WI38 (cell line): Measurements from ENCODE around the gene HYLS1.

ENCODE experiments used
- H3K4me3 ChIP-seq: 2 replicates; pipeline ENCODE4 v1.5.1; 2011; ENCODE audit warnings: low read depth, mild to moderate bottlenecking, control low read depth, low read length
- CTCF ChIP-seq: IDR thresholded peaks from 2 replicates; pipeline ENCODE4 v1.5.1; 2012; ENCODE audit warnings: low read depth, mild to moderate bottlenecking, control low read depth, low read length

HYLS1 gene

DNA sequence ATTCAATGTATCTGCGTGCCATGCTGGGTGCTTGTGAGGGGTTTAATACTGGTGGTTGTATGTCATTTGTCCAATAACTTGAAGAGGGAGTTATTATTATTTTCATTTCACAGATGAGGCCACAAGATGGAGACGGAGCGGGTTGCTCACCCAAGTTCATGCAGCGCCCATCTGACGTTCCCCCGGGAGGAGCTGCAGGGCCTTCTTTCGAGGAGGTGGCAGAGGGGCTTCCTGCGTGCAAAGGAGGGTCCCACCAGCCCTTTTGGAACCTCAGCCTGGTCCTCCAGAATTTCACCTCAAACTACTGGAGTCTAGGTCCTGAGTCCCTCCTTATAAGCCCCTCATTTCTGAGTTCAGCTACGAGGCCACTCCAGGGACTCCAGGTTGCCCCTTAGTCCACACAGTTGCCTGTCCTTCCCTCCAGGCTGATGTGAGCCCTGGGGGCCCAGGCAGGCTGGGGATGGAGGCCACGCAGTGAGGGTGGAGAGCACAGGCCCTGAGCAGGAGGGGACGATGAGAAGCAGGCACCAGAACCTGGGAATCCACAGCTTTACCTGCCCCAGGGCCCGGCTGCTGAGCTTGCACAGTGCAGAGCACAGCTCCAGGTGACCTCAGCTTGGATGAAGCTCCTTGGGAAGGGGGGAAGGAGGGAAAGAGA, 55.4 kb downstream of the HYLS1 start:
- H3K4me3 ChIP-seq: no peak overlapping the region
- no peak for TF ChIP-seq CTCF

DNA sequence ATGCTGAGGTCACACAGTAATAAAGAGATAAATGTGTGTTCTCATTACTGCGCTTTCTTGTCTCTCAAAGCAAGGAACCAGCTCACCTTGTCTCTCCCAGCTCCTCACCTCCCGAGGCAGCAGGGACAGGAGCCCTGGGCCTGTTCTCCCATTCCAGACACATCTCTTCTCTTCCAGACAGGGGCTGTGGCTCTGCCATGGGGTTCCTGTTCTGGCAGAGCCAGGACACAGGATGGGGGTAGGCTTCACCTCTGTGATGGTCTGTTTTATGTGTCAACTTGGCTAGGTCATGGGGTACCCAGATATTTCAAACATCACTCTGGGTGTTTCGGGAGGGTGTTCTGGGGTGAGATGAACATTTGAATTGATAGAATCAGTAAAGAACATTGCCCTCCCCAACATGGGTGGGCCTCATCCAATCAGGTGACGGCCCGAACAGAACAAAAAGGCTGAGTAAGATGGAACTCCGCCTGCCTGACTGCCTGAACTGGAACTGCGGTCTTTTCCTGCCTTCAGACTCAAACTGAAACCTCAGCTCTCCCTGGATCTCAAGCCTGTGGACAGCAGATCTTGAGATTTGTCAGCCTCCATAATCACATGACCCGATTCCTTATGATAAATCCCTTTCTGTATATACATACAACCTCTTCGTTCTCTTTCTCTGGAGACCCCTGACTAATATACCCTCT, 56.3 kb downstream of the HYLS1 start:
- H3K4me3 ChIP-seq: no peak overlapping the region
- TF ChIP-seq CTCF: no peak

DNA sequence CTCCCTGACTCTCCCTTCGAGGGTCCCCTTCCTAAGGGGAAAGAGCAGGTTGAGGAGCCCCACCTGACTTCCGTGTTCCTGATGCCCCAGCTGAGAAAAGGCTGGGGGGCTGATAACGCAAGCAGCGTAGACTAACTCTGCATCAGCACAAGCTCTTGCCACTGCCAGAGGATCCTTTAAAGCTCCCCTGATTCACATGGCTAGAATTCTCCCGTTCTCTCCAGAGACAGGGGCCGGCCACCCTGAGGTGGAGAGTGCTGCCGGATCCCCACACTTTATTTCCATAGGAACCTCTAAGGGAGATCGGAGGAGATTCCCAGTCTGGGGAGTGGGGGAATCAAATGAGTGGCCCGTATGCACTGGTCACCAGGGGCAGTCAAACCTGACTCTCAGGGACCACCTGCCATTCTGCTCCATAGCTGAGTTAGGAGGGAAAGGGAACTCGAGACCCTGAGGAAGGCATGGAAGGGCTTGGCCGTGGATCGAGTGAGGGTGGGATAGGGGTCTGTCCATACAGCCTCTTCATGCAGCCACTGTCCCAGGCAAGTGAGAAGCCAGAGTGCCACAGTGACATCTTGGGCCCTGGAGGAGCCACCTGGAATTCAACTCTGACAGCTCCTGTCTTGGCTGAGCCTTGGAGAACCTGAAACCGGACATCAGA, 57.0 kb downstream of the HYLS1 start:
- H3K4me3 ChIP-seq: no peak overlapping the region
- TF ChIP-seq CTCF: no peak

DNA sequence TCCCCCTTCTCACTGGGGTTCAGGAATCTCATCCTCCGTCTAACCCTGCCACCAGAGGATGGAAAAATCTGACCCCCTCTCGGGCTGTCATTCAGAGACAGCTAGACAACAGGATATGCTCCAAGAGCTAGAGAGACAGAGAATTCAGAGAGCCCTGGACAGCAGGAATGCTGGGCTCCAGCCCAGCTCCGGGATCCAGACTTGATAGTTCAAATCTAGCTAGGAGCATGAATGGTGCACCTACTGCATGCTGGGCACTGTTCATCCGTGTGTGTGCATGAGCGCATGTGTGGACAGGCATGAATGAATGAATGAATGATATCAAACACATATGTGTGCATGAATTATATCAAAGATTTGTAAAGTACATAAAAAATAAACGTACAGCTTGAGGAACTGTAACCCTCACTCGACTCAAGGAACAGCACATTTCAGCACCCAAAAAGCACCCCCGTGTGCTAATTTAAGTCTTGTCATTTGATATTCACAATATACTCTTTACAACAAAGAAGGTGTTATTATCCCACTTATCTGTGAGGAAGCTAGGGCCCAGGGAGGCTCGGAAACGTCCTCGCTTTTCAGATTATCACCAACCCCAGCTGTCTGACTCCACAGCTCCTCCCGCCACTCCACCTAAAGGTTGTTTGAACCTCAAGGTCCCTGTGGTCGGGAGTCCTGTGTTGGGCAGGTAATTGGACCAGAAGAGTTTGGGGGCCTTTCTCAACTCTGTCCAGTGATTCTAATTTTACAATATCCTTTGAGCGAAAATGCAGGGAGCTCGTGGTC, 57.7 kb downstream of the HYLS1 start:
- H3K4me3 ChIP-seq: no peak overlapping the region
- no peak for TF ChIP-seq CTCF

DNA sequence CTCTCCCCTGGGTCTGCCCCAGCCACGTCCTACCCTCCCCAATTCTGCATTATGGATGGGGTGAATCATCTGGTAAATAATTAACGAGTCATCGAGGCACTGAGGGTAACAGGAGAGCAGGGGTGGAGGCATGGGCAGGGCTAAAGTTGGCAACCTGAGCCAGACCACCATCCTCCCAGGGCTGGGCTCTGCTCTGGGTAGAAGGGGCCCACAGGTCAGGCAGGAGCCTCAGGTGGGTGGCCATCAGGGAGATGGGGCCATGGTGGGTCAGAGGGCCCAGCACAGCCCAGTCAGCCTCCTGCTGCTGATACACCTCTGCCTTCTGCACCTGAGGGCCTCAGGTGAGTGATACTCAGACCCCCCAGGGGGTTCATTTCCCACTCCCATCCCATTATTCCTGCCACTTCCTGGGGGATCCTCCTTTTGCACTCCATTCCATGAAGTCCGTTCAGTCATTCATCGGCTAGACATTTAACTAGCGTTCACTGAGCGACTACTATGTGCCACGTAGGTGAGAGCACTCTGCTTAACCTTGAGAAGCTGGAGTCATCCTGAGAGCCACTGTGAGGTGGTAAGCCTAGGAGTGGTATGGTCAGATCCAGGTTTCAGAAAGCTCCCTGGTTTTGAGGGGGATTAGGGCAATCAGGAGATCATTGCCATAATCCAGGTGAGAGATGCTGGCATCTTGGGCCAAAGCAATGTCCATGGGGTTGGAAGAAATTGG, 58.5 kb downstream of the HYLS1 start, which contains the start of gene VSIG10L2:
Gene VSIG10L2, plus strand, starts transcription at position 248 of the 724 bp plus-strand sequence. Its CDS starts 12 bp downstream, at position 260.
- H3K4me3 ChIP-seq: no peak within 1 kb of the TSS
- TF ChIP-seq CTCF: no peak

DNA sequence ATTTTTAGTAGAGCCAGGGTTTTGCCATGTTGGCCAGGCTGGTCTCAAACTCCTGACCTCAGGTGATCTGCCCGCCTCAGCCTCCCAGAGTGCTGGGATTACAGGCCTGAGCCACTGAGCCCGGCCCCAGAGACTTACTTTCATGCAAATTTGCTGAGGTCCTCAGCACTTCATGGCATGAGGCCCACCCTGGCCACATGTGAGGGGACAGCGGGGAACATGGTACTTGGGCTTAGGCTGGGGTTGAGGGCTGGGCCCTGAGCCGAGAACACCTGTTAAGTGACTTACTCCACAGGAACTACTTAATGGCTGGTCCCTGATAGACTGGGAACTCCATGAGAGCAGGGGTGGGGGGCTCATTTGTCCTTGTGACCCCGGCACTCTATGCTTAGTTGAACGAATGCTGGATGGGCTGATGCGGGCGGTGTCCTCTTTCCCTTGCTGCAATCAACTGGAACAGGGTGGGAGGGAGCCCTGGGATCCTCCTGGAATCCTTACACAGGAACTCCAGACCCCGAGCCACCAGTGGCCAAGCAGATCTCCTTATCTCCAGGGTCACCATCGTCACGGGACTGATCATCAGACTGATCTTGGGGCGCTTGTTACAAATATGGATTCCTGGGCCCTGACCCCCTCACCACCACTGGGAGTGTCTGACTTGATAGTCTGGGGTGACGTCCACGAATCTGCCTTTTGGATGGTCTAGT, 59.4 kb downstream of the HYLS1 start:
- no peak overlapping the region for H3K4me3 ChIP-seq
- TF ChIP-seq CTCF: no peak
